HepG2 (cell line): ENCODE measurements around the gene VDAC1. TPM values are rescaled to one million over a fixed set of nuclear protein-coding genes. Genes with fewer than 3 reads are reported as not detected.

Source experiments
- FOXP1 ChIP-seq, 2 experiments: fragments of 450-650 bp in 1 of 2; IDR thresholded peaks; 2 replicates each; pipeline ENCODE4 v1.6.1; 2017 to 2018; ENCODE audit warnings: antibody characterized with exemption in 1 of 2
- HOXA7 ChIP-seq: sonication (generic); formaldehyde crosslinking; IDR thresholded peaks from 2 replicates; pipeline ENCODE4 v1.8.1; 2022; ENCODE audit warnings: mild to moderate bottlenecking, missing genetic modification reagents, moderate library complexity
- JUNB ChIP-seq: sonication (generic); formaldehyde crosslinking; IDR thresholded peaks from 2 replicates; pipeline ENCODE4 v1.8.0; 2022; ENCODE audit warnings: missing genetic modification reagents, mild to moderate bottlenecking, borderline replicate concordance
- LRRFIP1 ChIP-seq: sonication (generic); formaldehyde crosslinking; conservative IDR thresholded peaks from 2 replicates; pipeline ENCODE4 v1.4.0; 2020; ENCODE audit warnings: missing genetic modification reagents
- PAXIP1 ChIP-seq: sonication (generic); formaldehyde crosslinking; conservative IDR thresholded peaks from 2 replicates; pipeline ENCODE4 v1.4.0; 2020; ENCODE audit warnings: mild to moderate bottlenecking, missing genetic modification reagents, moderate library complexity
- POLR2AphosphoS2 ChIP-seq: IDR thresholded peaks from 2 replicates; pipeline ENCODE4 v1.6.1; 2011; ENCODE audit warnings: low read depth, low read length, improper control_type of control experiment
- SETDB1 ChIP-seq: sonication (generic); formaldehyde crosslinking; IDR thresholded peaks from 2 replicates; pipeline ENCODE4 v1.5.1; 2020; ENCODE audit warnings: missing genetic modification reagents, mild to moderate bottlenecking, borderline replicate concordance
- SIX4 ChIP-seq: sonication (generic); formaldehyde crosslinking; IDR thresholded peaks from 2 replicates; pipeline ENCODE4 v1.4.0; 2020; ENCODE audit warnings: missing genetic modification reagents
- SOX5 ChIP-seq: IDR thresholded peaks from 2 replicates; pipeline ENCODE4 v1.6.1; 2016; ENCODE audit warnings: borderline replicate concordance
- SRSF9 ChIP-seq: fragments of 200-400 bp; formaldehyde crosslinking; IDR thresholded peaks from 2 replicates; pipeline ENCODE4 v1.6.1; 2018; ENCODE audit warnings: borderline replicate concordance, mild to moderate bottlenecking, low read depth, low read length; ENCODE audit not compliant: insufficient read depth, poor library complexity, severe bottlenecking
- TCF12 ChIP-seq, 2 experiments: fragments of 450-650 bp in 1 of 2; sonication (generic) in 1 of 2; formaldehyde crosslinking in 1 of 2; IDR thresholded peaks; 2 replicates each; pipeline versions ENCODE4 v1.6.1 to v1.8.0; 2017 to 2022; ENCODE audit warnings: antibody characterized with exemption in 1 of 2, mild to moderate bottlenecking in 1 of 2, missing genetic modification reagents in 1 of 2, moderate library complexity in 1 of 2
- ZBTB20 ChIP-seq: sonication (generic); formaldehyde crosslinking; IDR thresholded peaks from 2 replicates; pipeline ENCODE4 v1.8.1; 2023; ENCODE audit warnings: missing genetic modification reagents, low read depth, mild to moderate bottlenecking, borderline replicate concordance
- ZNF143 ChIP-seq: sonication (generic); formaldehyde crosslinking; IDR thresholded peaks from 2 replicates; pipeline ENCODE4 v1.4.0; 2020; ENCODE audit warnings: missing genetic modification reagents
- ZNF264 ChIP-seq: sonication (generic); formaldehyde crosslinking; IDR thresholded peaks from 2 replicates; pipeline ENCODE4 v1.4.0; 2020; ENCODE audit warnings: missing genetic modification reagents
- ZNF609 ChIP-seq: sonication (generic); formaldehyde crosslinking; IDR thresholded peaks from 2 replicates; pipeline ENCODE4 v1.4.0; 2020; ENCODE audit warnings: mild to moderate bottlenecking, missing genetic modification reagents, borderline replicate concordance
- ZNF776 ChIP-seq: sonication (generic); formaldehyde crosslinking; IDR thresholded peaks from 2 replicates; pipeline ENCODE4 v1.4.0; 2020; ENCODE audit warnings: mild to moderate bottlenecking, missing genetic modification reagents
- polyA plus RNA-seq, 8 experiments: library from polyadenylated mRNA; depleted of rRNA in 3 of 8; stranded (reverse) in 7 of 8; unstranded in 1 of 8; fragments of >200 nt; fragmentation: Illumina TruSeq in 4 of 8; extraction: Trizol in 4 of 8; gene quantifications; 2 replicates each; pipeline versions ENCODE4 v1.2.1 to v1.2.3, GENCODE V29; 2011 to 2016; ENCODE audit warnings: low read depth in 4 of 8, missing spikeins in 1 of 8, mixed read lengths in 1 of 8; ENCODE audit not compliant: insufficient read depth in 1 of 8
- total RNA-seq, 5 experiments: library from RNA; depleted of rRNA; stranded (reverse); fragments of >200 nt; fragmentation: Illumina TruSeq; extraction: Trizol; gene quantifications; 2 replicates each; pipeline ENCODE4 v1.2.3, GENCODE V29; 2016; ENCODE audit warnings: low read depth in 1 of 5

The VDAC1 gene
- total and polyA plus RNA-seq, 2 of the 13 experiments (the other 11 are each of a cell fraction or from before 2014, with no cell fraction given), result 112 to 380 TPM

- TF ChIP-seq LRRFIP1 (CRISPR knock-in tag) (no peak), FOXP1 (IDR thresholded peaks at IDR 0.05) (no peak), FOXP1 (CRISPR knock-in tag; IDR thresholded peaks at IDR 0.05) (peak; percentile 63; the same call in 1 of the 2 replicates), POLR2AphosphoS2 (no peak), TCF12 (IDR thresholded peaks at IDR 0.05) (no peak), TCF12 (CRISPR knock-in tag; IDR thresholded peaks at IDR 0.05) (no peak), SRSF9 (no peak), SETDB1 (no peak), ZNF609 (peak; percentile 79), PAXIP1 (CRISPR knock-in tag) (peak; percentile 87), SIX4 (CRISPR knock-in tag) (peak; percentile 51; the same call in 1 of the 2 replicates), SOX5 (peak; percentile 90; the same call in 1 of the 2 replicates), HOXA7 (CRISPR knock-in tag) (no peak), ZNF264 (CRISPR knock-in tag) (0 out of 2 replicates have a peak, but pooled peaks have one; percentile 32), ZNF143 (0 out of 2 replicates have a peak, but pooled peaks have one; percentile 14), ZBTB20 (CRISPR knock-in tag) (0 out of 2 replicates have a peak, but pooled peaks have one; percentile 66), ZNF776 (CRISPR knock-in tag) (0 out of 2 replicates have a peak, but pooled peaks have one; percentile 23), JUNB (CRISPR knock-in tag) (peak; percentile 32; the same call in 1 of the 2 replicates)
Measured at GRCh38 chr5:134046801-134047686, 42.3 kb upstream of the VDAC1 start (continued).
